Iris pigment epithelial cell (primary cell): ENCODE results near the gene GALK2.
"Not testable (repeated sequence)": the region's sequence is repeated elsewhere in the genome, so short reads cannot be mapped to it uniquely, and the experiment has no call there.

Experiments
- DNase-seq: peaks from one replicate; pipeline ENCODE4 v3.0.0-alpha.2; 2011; ENCODE audit warnings: low read depth

The GALK2 gene

DNA sequence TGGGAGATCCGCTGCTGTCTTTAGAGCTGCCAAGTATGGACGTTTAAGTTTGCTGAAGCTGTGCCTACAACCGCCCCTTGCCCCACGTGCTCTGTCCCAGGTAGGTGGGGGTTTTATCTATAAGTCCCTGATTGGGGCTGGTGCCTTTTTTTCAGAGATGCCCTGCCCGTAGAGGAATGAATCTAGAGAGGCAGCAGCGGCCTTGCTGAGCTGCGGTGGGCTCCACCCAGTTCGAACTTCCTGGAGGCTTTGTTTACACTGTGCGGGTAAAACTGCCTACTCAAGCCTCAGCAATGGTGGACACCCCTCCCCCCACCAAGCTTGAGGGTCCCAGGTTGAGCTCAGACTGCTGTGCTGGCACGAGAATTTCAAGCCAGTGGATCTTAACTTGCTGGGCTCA lies 169.6 kb downstream of the GALK2 start:
- no peak for DNase-seq

DNA sequence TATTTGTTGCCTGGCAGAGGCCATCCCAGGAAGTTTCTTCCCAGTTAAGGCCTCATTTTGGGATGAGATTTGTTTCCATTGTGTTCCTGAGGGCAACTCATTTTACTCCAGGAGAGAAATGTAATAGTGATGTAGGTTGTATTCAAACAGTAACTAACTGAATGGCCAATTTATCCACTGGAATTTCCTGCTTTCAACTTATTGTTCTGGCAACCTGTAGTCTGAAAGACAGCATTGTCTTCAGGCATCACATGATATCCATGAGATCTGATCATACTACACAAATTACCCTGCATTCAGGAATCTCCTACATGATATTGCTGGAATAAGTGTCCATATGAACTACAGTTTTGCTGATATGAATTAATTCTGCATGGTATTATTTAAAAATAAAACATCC lies 173.5 kb downstream of the GALK2 start:
- DNase-seq: no peak

DNA sequence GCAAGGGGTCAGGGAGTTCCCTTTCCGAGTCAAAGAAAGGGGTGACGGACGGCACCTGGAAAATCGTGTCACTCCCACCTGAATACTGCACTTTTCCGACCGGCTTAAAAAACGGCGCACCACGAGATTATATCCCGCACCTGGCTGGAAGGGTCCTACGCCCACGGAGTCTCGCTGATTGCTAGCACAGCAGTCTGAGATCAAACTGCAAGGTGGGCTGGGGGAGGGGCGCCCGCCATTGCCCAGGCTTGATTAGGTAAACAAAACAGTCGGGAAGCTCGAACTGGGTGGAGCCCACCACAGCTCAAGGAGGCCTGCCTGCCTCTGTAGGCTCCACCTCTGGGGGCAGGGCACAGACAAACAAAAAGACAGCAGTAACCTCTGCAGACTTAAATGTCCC lies 184.4 kb downstream of the GALK2 start:
- not testable (repeated sequence) for DNase-seq

DNA sequence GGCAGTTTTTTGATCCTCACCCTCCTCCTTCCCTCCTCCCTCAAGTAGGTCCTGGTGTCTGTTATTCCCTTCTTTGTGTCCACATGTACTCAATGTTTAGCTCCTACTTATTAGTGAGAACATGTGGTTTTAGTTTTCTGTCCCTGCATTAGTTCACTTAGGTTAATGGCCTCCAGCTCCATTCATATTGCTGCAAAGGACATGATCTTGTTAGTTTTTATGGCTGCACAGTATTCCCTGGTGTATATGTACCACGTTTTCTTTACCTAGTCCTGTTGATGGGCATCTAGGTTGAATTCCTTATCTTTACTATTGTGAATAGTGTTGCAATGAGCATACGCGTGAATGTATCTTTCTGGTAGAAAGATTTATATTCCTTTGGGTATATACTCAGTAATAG lies 191.3 kb downstream of the GALK2 start:
- DNase-seq: no peak

DNA sequence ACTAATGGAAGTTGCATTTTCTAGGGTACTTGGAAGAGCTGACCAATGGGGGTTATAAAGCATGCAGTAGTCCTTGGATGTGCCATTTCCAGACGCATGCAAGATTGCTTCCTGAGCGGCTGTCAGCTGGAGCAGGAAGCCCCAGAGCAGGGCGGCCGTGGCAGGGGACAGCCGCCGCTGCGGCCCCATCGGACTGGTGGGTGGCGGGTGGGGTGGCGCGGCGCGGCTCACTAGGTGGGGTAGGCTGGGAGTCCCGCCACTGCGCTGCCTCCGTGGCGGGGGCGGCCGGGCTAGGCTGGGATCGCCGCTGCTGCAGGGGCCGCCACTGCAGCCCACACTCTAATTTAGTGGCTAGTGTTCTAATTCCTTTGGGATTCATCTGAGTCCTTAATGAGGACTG lies 196.4 kb downstream of the GALK2 start:
- no peak for DNase-seq

DNA sequence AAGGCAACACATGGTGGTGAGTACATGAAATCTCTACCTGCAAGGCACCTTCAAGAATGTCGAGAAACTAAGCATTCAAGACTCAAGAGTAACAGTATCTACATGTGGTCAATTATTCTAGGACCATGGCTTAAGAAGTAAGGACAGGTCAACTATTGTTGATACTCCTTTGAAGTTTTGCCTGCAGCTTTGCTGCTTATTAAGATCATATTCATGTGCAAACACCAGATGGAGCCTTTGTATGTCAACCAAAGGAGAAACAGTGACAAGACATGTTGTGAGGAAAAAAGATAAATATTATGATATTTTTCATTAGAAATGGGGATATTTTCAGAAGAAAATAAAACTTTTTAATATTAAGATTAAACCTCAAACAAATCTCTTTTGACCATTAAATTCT lies 200.7 kb downstream of the GALK2 start:
- DNase-seq: peak; percentile 47

DNA sequence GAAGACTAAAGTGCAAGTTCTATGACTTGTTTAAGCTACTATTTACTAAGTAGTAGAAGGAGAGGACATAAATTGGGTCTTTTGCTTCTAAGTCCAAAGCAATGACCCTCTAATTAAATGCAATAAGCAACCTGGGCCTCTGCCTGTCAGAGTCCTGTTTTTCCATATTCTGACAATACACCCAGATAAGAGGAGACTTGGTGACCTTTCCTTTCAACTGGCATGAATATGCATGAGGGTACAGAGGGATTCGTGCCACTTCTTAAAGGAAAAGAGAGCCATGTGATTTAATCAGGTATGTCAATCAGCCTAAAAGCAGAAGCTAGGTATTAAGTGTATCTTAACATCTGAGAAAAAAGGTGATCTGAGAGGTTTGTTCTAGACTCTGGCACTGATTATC lies 202.3 kb downstream of the GALK2 start:
- no peak for DNase-seq

DNA sequence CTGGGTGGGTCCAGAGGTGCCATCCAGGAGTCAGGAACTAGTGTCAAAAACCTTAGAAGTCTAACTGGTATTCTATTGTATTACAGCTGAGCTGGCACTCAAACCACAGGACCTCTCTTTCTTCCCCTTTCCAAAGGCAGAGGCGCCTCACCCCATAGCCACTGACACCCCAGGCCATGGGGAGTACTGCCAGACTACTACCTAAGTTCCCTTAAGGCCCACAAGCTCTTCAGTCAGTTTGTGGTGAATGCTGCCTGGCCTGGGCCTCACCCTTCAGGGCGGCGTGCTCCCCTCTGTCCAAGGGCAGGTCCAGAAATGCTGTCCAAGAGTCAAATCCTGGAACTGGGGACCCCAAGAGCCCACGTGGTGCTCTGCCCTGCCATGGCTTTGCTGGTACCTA lies 209.9 kb downstream of the GALK2 start:
- DNase-seq: no peak

DNA sequence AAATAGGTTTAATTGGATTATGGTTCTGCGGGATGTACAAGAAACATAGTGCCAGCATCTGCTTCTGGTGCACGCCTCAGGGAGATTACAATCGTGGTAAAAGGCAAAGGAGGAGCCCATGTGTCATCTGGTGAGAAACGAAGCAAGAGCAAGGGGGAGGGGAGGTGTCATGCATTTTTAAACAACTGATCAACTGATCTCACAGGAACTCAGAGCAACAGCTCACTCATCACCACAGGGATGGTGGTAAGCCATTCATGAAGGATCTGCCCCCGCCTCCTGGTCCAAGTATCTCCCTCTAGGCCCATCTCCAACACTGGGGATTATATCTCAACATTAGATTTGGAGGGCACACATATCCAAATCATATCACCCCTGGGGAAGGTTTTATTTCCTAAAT lies 210.9 kb downstream of the GALK2 start:
- DNase-seq: peak; percentile 9
